GM21717 (cell line): ENCODE measurements around the gene CDKAL1.

Source experiments
- ATAC-seq: cut with Tn5 transposase; IDR thresholded peaks from one replicate; pipeline ENCODE4 v1.9.1; 2021; ENCODE audit warnings: mild to moderate bottlenecking, moderate library complexity; ENCODE audit not compliant: unreplicated experiment

CDKAL1 gene

GRCh38 chr6:20998748-20999448 is 464.6 kb downstream of the CDKAL1 start:
- peak; percentile 35 for ATAC-seq

GRCh38 chr6:21000331-21000801 is 466.1 kb downstream of the CDKAL1 start:
- no peak for ATAC-seq

GRCh38 chr6:21001736-21002135 is 467.5 kb downstream of the CDKAL1 start:
- ATAC-seq = no peak

- ATAC-seq = peak; percentile 83
These were observed 469.7 kb downstream of the CDKAL1 start for GRCh38 chr6:21003780-21004541.

GRCh38 chr6:21005816-21006570 is 471.7 kb downstream of the CDKAL1 start:
- ATAC-seq = peak; percentile 44

- no peak for ATAC-seq
These were observed 485.4 kb downstream of the CDKAL1 start for GRCh38 chr6:21019614-21020013.

- peak; percentile 94 for ATAC-seq
These were observed 488.3 kb downstream of the CDKAL1 start for GRCh38 chr6:21022343-21023107.

- ATAC-seq = no peak
These were observed 489.0 kb downstream of the CDKAL1 start for GRCh38 chr6:21023210-21023609.

- no peak for ATAC-seq
These were observed 490.4 kb downstream of the CDKAL1 start for GRCh38 chr6:21024616-21025015.

GRCh38 chr6:21026576-21027273 is 492.5 kb downstream of the CDKAL1 start:
- ATAC-seq = no peak

- ATAC-seq = no peak
These were observed 493.2 kb downstream of the CDKAL1 start for GRCh38 chr6:21027507-21027906.

GRCh38 chr6:21031182-21031581 is 496.9 kb downstream of the CDKAL1 start:
- no peak for ATAC-seq

- ATAC-seq = no peak
These were observed 498.8 kb downstream of the CDKAL1 start for GRCh38 chr6:21033084-21033483.

GRCh38 chr6:21033575-21034026 is 499.3 kb downstream of the CDKAL1 start:
- ATAC-seq = no peak

- no peak for ATAC-seq
These were observed 500.1 kb downstream of the CDKAL1 start for GRCh38 chr6:21034345-21034744.

GRCh38 chr6:21037453-21037852 is 503.2 kb downstream of the CDKAL1 start:
- ATAC-seq = no peak

GRCh38 chr6:21039926-21040325 is 505.7 kb downstream of the CDKAL1 start:
- ATAC-seq = no peak

GRCh38 chr6:21045135-21045700 is 511.0 kb downstream of the CDKAL1 start:
- no peak for ATAC-seq

- ATAC-seq = no peak
These were observed 512.0 kb downstream of the CDKAL1 start for GRCh38 chr6:21046276-21046675.

- ATAC-seq = no peak
These were observed 513.8 kb downstream of the CDKAL1 start for GRCh38 chr6:21048047-21048446.
